GM21723 (cell line): ENCODE measurements around the gene COL15A1.
"Not testable (repeated sequence)": the region's sequence is repeated elsewhere in the genome, so short reads cannot be mapped to it uniquely, and the experiment has no call there.

ENCODE experiments used
- ATAC-seq: cut with Tn5 transposase; IDR thresholded peaks from one replicate; pipeline ENCODE4 v1.9.1; 2021; ENCODE audit warnings: mild to moderate bottlenecking, moderate library complexity; ENCODE audit not compliant: unreplicated experiment

Gene COL15A1

DNA sequence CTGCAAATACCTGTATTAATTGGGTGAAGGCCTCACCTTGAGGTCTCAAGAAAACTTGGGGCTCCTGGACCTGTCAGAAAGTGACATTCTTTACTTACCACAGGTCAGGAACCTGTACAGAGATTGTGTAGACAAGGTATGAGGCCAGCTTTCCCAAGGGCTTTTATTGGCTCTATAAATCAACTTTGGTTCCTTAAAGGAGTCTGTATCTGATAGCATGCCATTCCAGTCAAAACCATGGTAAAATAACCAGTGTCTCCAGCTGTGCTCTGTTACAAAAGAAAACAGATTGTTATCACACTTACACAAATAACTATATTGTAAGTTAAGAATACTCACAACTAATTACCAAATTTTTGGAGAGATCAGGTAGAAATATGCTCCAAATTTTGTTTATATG, 64.5 kb downstream of the COL15A1 start:
- no peak for ATAC-seq

DNA sequence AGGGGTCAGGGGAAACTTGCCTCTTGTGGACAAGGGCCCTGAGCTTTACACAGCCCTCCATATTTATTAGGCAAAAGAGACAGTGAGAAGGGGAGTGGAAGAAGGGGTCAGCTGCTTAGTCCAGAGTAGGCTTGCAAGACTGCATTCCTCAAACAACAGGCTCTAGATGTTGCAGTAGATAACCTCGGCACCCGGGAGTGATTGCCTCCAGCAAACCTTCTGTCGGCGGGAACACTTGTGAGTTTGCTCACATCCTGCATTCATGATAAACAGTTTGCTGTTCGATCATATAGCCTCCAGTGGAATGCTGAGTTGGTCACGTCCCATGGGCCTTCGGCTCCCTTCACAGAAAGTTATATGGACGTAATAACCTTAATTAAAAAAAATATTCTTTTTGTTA, 66.7 kb downstream of the COL15A1 start:
- ATAC-seq: not testable (repeated sequence)

DNA sequence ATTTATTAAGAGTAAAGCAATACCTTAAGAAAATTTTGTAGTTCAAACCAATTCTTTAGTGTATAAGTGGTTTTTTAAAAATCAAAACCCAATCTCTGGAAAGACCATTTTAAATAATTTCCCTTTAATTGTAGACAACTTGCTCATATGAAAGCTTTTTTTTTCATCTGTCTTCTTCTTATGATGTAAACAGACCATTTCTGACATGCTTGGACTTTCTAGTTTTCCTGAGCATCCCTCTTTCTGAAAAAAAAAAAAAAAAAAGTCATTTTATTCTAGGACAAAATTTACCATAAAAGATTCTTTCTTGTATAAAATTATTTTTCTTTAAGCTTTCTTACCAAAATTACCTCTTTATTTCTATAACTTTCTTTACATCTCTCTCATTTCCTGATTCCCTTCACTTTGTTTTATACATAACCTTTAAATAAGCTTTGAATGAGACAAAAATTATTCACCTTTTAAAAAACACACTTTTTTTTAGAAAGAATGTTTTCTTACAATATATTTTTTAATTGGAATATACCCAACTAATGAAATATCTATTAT, 67.5 kb downstream of the COL15A1 start:
- ATAC-seq: no peak

DNA sequence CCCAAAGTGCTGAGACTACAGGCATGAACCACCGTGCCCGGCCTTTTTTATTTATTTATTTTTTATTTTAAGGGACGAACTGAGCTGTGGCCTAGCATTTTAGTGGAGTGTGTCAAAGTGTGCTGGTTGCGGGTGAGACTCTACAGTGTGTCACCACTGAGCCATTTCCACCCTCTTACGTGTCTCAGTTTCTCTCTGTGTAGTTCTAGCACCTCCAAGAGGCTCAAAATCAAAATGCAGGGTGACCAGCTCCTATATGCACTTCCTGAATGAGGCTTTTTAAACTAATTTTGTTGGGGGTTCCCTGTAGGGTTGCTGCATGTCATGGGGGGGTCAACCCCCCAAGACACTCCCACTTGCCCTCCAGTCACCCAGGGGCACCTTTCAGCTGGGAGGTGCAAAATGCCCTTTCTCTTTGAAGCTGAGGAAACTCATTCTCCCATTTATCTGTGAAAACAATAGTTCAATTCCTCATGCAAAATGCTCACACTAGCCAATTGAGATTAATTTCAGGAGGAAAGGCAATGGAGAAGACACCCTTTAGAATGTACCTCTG, 69.3 kb downstream of the COL15A1 start:
- ATAC-seq: no peak

GRCh38 chr9:99013550-99013949, 69.8 kb downstream of the COL15A1 start:
- ATAC-seq: no peak

GRCh38 chr9:99015448-99015847, 71.7 kb downstream of the COL15A1 start:
- no peak for ATAC-seq

- ATAC-seq: no peak
Observed at GRCh38 chr9:99015890-99016289, 72.2 kb downstream of the COL15A1 start.

DNA sequence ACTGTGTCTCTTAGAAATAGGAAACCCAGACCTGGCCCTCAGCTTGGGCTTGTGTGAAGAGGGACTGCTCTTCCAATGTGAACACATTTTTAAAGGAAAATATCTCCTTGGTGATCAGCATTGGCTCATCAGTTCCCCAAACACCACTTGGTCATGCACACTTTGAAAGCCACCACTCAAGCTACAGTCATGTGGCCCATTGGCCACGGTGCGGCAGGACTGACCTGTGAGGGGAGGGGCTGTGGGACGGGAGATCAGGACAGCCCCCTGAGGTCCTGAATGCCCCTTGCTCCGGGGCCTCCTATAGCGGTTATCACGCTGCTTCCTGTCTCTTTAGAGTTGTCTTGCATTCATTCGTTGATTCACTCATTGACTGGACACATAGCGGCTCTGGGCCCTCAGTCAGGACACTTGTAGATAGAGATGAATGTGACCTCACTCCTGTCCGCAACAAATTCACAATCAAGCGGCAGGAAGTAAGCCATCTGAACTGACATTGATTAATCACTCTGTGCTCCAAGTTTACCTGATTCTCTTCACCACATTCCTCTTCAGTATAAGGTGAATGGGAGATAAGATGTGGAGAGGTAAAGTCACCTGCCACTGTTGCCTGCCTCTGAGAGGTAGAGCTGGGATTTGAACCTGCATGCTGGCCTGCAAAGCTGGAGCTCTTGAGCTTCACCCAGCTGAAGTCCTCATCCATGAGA, 73.1 kb downstream of the COL15A1 start:
- ATAC-seq: no peak

DNA sequence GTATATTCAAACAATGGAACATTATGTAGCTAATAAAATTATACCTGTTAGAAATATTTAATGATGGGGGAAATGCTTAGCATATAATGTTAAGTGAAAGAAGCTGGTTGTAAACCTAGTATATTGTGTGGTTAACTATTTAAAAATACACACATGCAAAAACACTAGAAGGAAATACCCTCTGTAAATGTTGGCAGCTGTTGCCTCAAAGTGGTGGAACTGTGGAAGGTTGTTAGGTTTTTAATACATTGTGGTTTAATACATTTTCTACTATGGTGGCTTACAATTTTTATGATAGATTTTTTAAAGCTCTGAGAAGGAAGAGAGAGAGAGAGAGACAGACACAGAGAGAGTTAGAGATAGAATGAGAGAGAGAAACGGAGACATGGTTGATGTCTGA, 74.9 kb downstream of the COL15A1 start:
- no peak for ATAC-seq

GRCh38 chr9:99019510-99020331, 76.0 kb downstream of the COL15A1 start:
- no peak for ATAC-seq

DNA sequence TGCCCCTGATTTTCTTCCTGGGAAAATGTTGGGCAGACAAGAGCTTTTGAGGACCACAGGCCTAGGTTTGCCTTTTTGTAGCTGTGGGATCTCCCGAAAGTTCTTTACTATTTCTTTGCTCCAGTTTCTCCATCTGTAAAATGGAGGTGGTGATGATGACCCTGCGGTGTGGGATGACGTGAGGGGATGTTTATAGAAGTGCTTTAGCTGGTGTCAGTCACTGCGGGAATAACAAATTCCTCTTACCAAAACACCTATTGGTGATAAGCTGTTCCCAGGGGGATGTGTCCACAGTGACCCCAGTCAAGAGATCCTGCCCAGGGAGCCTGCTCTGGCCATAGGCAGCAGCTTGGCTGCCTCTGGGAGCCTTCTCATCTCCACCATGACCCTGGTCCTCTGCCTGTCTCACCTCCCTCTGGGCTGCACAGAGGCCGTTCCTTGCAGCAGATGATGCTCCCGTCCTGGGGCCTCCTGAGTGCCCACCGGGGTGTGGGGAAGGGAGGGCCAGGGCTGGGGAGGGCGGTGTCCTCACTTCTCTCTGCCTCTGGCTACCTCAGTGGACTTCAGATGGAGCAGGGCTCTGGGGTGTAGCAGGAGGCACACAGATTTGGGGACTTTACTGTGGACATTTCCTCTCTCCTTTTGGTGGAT, 77.2 kb downstream of the COL15A1 start:
- ATAC-seq: no peak

GRCh38 chr9:99021512-99021911, 77.8 kb downstream of the COL15A1 start:
- no peak for ATAC-seq

DNA sequence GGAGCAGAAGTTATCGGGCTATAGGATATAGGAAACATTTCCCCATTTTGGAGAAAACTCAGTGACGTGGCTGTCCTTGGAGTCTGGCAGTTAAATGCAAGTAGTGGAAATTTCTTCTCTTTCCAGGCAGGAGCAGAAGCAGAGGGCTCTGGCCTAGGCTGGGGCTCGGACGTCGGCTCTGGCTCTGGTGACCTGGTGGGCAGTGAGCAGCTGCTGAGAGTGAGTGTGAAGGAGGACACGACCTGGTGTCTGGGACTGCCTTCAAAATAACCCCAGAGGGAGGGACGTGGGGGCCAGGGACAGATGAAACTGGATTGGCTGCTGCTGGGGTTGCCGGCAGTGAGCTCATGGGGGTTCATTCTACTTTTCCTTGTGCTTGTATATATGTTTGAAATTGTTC, 79.5 kb downstream of the COL15A1 start:
- no peak for ATAC-seq

DNA sequence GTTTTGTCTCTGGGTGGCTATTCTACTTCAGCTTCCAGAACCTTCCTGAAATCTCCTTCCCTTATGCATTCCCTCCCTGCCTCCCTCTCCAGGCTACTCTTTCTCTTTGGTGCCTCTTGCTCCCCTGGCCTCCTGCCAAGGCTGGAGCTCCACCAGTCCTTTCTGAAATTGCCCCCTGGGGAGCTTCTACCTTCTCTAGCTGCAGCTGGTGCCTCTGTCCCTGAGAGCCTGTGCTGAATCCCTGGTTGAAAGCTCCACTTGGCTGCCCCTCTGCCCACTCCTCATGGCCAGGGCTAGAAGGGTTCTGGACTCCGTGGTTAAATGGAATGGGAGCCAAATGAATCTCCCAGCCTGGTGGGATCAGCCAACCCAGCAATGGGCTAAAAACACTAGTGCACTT, 80.1 kb downstream of the COL15A1 start:
- ATAC-seq: no peak

- ATAC-seq: no peak
Observed at GRCh38 chr9:99024959-99025358, 81.3 kb downstream of the COL15A1 start.

DNA sequence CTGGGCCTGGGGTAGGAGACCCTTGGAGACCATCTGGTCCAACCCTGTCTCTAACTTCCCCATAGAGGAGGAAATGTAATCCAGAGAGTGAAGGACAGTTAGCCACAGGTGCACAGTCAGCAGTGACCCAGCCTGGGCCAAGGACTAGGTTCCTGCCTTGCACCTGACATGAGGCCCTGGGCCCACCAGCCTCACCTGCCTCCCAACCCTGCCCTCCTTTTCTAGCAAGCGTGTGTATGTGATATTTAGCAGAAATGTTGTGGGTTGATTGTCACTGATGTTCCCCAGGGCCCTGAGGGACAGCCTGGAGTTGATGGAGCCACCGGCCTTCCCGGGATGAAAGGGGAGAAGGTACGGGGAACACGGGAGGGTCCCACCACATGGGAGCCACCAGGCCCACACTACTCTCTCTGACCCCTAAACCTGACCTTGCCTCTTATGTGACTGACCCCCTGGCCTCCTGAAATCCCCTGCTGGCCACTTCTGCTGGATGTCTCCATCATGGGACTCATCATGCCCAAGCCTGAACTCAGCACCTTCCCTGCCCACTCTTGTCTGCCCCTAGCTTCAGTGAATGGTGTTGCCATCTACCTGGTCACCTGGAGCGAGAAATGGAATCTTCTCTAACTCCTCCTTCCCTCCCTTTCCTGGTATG, 82.0 kb downstream of the COL15A1 start:
- no peak for ATAC-seq

DNA sequence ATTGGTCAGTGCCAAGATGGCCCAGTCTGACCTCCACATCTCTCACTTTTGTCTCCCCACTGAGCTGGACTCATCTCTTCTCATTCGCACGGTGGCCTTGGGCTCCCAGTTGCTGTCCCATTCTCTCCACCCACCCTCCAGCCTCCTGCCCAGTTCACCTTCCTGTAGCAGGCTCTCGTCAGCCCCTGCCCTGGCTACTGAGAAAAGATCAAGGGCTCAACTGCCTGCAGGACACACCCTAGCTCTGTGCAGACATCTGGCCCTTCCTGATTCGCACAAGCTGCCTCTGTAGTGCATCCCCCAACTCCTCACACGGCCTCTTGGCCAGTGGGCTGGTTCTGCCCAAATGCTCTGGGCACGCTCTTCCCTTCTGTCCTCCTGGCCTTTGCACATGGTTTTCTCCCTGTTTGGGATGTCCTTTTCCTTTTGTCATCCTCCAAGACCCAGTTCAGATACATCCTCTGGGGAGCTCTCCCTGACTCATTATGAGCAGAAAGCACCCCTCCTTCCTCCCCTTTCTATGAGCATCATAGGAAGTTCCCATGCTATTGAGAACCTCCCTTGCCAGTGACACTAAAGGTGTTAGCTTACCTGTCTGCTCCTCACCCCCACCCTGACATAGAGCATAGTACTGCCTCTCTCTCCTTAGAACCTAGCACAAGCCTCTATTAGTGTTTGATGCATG, 82.7 kb downstream of the COL15A1 start:
- ATAC-seq: no peak

- no peak for ATAC-seq
Observed at GRCh38 chr9:99026956-99027298, 83.2 kb downstream of the COL15A1 start.

- ATAC-seq: no peak
Observed at GRCh38 chr9:99027443-99027842, 83.7 kb downstream of the COL15A1 start.

- ATAC-seq: no peak
Observed at GRCh38 chr9:99029083-99029645, 85.5 kb downstream of the COL15A1 start.
